GM12872 (cell line): ENCODE results near the gene ATP6AP2.

Experiments used
- CTCF ChIP-seq: IDR thresholded peaks from 3 replicates; pipeline ENCODE4 v1.5.1; 2011; ENCODE audit warnings: low read depth, mild to moderate bottlenecking, low read length, moderate library complexity; ENCODE audit not compliant: insufficient read depth

Gene ATP6AP2

DNA sequence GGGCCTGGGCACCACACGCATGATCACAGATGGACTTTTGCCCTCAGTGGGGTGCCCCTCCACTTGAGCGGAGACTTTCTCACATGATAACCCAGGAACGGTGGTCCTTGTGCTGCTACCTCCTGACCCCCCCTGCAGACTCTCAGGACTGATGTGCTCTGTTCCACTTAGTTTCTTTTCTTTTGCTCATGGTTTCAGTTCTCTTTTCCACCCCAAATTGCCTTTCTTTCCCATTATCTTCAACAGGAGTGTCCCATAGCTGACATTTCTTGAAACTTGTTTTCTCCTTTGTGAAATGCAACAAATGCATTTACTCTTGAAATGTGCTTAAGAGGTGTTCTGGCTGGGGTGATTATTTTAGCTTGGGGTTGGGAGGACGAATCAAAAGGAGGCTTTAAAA, 51.4 kb downstream of the ATP6AP2 start:
- no peak for TF ChIP-seq CTCF

GRCh38 chrX:40637687-40638086, 56.9 kb downstream of the ATP6AP2 start:
- no peak for TF ChIP-seq CTCF

GRCh38 chrX:40644176-40644575, 63.4 kb downstream of the ATP6AP2 start:
- TF ChIP-seq CTCF: no peak

- TF ChIP-seq CTCF: no peak
Observed at GRCh38 chrX:40644821-40645358, 64.1 kb downstream of the ATP6AP2 start.

GRCh38 chrX:40646489-40647306, 65.9 kb downstream of the ATP6AP2 start:
- no peak for TF ChIP-seq CTCF

DNA sequence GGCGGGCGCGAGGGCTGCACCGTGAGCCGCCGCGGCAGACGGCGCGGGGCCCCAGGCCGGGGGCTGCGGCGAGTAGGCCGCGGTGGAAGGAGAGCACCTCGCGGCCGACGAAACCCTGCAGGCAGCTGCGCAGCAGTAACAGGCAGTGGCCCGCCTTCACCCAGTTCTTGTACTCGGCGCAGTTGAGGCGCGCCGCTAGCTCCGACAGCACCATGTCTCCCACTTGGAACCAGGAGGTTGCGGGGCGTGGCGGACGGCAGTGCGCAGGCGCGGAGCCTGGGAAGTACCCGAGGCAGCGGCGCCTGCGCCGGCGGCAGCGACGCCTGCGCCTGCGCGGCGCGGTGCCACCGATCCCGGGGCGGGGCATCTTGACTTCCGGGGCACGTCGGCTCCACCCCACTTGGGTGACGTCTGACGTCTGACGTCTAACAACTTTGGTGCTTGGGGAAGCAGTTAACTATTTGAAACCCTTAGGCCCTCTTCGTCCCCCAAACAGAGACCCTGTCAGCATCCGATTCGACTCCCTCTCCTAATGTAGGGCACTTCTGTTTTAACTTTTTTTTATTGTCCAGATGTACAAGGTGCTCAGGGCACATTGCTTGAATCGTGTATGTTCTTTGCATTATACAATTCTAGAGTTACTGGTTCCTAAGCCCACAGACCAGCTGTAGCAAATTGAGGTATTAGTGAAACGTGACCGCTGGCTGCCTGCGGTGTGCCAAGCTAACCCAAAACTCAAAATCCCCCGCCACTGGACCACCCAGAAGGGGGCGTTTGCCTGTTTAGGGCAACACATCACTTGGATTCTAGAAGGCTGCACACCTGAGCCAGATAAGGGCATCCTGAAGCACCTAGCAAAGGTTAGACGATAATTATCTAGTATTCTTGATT, 66.8 kb downstream of the ATP6AP2 start, which contains the start of gene CXorf38:
CXorf38 (minus strand) TSS at position 255 of the 891 bp plus-strand sequence; CDS start at position 214, 41 bp downstream.
- 0 out of 3 replicates have a peak, but pooled peaks have one; percentile 3 for TF ChIP-seq CTCF
